GM19372 (cell line): ENCODE data around the gene PUM2.
"Not testable (repeated sequence)": the region's sequence is repeated elsewhere in the genome, so short reads cannot be mapped to it uniquely, and the experiment has no call there.

Experiments used
- ATAC-seq: cut with Tn5 transposase; IDR thresholded peaks from one replicate; pipeline ENCODE4 v1.9.1; 2021; ENCODE audit warnings: mild to moderate bottlenecking, low read depth, moderate library complexity; ENCODE audit not compliant: unreplicated experiment

PUM2 gene

DNA sequence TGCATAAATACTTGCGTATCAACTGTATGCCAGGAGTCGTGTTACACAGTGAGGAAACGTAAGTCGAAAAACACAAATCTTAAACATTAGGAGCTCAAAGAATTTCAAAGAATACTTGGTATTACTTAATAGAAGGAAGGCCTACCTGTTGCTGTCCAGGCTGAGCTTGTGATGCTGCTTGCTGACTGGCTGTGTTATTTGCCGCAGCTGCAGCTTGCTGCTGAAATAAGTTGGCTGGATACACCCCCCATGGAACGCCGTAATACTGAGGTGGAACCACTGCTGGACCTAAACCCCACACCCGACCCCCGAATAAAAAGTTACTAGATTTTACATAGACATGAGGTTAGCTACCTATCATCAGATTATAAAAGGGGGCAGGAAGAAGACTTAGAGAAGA, 56.4 kb downstream of the PUM2 start:
- ATAC-seq: no peak

DNA sequence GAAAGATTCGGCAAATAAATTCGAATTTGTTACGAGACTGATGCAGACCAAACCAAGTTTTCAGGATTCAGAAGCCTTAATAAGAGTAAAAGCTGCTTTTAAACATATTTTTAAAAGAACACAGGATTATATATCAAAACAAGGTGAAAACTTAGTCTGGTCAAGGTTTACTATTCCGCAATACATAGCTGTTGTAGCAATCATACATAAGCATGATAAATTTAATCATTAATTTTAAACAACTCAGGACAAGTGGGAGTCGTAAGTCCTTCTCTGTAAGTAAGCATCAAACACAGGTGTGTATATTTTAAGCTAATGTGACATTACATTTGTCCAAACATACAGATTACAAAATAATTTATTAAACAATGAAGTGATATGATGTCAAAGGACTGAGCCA, 57.7 kb downstream of the PUM2 start:
- no peak for ATAC-seq

DNA sequence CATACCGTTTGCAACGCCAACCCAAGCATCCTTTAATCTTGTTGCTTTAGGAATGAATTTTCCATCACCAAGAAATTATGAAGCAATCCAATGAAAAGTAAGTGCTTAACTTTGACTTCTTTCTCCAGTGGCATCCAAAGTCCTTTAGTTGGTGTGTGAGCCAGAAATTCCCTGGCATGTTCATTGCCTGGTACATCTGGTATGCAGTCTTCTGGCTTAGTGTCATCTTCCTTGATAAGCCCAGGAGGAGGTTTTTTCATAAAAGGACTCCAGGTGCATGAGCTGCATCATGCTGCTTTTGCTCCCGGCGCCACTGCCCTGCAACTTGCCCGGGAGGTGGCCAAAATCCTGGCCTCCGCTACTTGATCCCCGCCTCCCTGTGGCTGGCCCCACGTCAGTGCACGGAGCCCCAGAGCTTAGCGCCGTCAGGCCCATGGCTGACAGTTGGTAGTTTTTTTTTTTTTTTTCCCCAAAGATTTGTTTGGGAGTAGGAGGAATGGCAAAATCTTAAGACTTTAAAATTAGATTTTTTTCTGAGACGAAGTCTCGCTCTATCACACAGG, 58.7 kb downstream of the PUM2 start:
- ATAC-seq: no peak

DNA sequence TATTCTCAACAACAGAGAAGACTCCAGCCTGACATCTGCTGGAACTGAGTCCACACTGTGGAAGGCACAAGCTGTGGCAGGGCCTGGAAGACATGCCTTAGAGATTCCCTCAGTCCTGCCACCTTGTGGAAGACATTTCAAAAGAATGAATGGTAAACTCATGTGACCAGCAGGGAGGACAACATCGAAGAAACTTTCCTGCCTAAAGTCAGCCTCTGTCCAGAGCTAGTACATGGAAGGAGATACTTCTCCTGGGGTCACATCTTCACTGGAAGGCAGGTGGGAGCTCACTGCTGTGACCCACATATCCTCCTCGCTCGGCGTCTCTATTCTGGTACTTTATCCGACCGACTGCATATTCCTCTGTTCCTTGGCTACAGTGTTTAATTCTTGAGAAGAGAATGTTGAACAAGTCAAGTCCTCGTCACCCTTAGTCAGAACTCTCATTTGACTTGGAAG, 59.5 kb downstream of the PUM2 start:
- peak; percentile 46 for ATAC-seq

DNA sequence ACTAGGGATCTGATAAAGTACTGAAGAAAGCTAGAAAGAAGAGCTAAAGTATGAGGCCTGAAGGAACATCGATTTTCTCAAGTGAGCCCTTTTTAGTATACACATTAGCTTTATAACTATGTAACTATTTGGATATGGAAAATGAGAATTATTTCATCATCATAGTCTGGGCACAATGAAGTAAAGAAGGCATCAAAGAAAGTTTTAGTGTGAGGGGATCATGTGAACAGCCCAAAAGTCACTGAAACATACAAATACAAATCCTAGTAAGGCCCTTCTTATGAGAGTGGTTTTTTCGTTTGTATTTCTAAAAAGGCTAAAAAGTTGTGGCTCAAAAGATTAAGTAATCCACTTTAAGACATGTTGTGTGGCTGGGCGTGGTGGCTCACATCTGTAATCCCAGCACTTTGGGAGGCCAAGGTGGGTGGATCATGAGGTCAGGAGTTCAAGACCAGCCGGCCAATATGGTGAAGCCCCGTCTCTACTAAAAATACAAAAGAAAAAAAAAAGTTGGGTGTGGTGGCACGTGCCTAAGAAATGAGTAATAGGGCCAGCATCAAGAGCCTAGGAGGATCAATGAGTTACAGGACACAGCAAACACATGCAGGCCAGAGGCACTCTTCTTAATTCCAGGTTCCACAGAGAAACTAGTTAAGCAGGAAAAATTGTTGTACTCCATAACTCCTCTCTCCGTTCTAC, 61.9 kb downstream of the PUM2 start:
- ATAC-seq: no peak

DNA sequence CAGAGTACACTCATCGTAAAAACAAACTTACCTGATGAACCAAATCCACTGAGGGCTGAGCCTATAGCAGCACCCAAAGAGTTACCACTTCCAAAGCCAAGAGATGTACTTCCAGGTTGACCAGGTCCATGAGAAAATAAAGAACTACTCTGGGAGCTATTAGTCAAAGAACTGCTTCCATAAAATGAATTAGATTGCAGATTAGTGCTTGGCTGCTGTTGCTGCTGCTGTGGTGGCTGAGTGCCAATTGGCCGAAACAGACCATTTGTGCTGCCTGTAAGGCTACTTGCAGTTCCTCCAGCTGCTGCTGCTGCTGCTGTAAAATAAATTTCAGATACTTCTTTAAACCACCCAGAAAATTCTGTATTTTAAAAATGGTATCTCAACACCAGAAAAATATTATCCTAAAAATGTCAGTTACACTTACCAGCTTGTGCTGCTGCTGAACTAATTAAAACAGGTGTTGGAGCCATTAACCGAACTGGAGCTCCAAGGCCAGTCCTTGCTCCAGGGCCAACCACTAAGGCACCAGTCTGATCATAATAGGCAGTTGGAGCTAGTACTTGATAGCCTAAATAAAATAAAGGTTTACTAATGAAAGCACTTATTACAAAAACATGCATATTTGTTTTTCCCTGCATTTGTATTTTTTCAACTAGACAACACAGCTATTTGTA, 67.6 kb downstream of the PUM2 start:
- ATAC-seq: no peak

DNA sequence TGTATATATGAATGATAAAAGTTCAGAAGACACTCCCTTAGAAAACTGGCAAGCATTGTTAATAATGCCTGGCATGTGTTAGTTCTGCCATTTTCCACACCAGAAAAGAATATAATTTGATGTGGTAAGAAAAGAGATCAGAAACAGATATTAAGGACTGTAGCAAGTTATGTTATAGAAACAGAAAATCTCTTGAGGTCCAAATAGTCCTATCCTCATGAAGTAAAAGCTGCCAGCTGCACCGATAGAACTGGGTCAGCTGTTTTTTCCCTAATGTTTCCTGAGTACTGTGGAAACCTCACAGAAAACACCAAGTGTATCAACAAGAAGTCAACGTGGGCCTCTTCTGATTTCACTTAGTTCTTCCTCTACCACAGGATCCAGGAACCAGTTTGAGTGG, 68.8 kb downstream of the PUM2 start:
- ATAC-seq: no peak

DNA sequence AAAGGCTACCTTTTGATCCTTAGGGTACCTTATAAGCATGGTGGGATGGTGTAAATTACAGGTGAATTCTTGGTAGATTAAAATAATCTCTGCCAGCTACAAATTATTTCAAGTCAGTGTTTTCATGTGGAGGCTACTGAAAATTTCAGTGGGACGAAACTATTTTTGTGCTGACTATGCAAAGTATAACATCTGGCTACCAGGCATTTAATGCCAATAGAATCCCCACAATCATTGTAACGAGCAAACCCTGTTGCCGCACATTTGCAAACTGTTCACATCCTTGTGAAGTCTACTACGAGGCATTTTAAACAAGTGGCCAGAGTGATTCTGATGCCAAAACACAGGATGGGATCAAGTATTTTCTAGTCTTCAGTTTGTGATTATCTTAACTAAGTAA, 77.6 kb downstream of the PUM2 start:
- no peak for ATAC-seq

DNA sequence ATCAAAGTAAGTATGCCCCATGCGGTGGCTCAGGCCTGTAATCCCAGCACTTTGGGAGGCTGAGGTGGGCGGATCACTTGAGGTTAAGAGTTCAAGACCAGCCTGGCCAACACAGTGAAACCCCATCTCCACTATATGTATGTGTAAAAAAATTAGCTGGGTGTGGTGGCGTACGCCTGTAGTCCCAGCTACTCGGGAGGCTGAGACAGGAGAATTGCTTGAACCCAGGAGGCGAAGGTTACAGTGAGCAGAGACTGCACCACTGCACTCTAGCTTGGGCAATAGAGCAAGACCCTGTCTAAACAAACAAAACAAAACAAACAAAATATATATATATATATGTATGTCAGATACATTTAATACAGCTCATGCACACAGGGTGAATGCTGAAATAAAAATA, 82.3 kb downstream of the PUM2 start:
- ATAC-seq: not testable (repeated sequence)

DNA sequence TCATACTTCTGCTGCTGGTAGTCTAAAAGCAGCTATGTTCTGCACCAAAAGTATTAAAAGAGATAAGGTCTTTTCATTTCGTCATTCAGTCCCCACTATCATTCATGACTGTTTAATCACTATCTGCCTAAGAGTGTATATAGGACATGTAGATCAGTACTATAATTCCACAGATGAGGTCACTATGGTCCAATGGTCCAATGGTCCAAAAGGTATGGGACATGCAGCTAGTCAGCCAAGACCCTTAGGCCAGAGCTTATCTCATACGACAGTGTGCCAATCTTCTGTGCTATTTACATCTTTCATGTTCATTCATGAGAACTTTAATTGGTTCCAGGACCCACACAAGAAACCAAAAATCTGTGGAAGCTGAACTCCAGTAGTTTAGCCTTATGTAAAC, 83.1 kb downstream of the PUM2 start:
- ATAC-seq: no peak

DNA sequence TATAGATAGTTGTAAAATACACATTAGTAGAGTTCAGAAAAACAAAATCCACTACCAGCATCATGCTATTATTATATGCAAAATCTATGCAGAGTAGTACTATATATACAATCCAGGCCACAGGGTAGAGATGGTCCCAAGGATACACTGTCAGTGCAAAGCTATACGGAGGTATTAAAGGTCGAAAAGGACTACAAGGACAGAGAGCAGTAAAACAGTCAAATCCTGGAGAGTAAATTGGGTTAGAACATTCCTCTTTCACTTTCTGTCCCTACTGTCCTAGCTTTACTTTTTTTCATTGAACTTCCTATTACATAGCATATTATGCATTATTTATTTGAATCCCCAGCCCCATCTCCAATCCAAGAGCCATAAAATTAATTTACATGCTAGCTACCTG, 86.0 kb downstream of the PUM2 start:
- ATAC-seq: no peak

DNA sequence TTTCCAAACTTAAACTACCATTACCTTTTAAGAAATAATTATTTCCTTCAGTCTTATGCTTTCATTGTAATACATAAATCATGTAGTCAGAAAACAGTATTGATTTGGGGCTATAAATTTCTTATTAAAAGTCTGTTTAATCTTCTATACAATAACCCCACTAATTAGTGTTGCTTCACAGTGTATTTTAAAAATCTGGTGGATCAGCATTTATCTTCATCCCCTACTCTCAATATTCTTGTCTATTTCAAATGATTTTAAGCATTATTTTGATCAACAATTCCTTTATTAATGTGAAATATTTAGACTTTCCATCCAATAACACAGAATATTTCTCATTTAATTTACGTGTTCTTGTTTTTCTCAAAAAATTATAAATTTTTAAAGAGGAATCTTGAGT, 93.2 kb downstream of the PUM2 start:
- ATAC-seq: no peak

DNA sequence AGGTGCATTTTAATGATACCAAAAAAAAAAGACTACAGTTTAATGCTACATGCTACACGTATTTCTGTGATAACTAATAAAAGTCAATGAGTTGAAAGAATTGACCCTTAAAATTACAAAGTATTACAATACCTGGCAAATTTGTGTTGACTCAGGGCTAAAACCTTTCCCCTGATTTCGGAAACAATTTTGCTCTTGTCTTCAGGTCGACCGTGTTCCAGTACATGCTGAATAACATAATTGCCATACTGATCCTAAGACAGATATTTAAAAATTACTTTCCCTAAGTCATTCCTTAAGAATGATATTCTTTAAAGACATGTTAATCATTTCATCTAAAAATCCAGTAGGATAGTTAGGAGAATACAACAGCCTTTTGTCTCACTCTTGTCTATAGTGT, 95.9 kb downstream of the PUM2 start:
- no peak for ATAC-seq

DNA sequence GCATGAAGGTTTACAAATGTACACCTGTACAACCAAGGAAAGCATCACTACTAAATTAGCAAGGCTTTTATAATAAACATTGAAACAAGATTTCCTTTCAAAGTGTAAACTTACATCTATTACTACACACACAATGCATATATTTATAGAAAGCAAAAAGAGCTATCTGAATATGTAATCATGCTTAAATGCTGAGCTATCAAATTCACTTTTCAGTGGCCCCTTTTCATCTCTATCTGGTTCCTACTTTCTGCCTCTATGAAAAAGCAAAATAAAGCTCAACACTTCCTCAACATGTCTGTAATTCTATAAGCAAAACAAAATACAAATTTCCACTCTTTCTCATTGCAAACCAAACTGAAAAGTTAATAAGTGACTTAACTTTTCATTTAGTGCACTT, 100.2 kb downstream of the PUM2 start:
- ATAC-seq: no peak

DNA sequence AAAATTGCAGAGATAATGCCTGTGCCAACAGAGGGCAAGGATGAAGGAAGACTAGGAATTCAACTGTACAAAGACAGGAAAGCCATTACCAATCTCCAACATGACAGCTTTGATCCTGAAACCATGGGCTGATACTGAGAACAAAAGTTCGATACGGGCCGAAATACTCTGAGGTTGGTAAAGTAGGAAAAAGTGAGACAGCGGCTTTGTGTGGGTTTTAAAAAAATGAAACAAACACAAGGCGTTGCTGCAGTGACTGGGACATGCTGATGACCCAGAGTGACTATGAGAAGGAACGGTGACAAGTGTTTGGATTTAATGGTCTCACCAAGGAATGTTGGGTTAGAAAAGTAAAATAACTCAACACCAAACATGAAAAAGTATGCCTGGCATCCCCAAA, 101.5 kb downstream of the PUM2 start:
- ATAC-seq: no peak

DNA sequence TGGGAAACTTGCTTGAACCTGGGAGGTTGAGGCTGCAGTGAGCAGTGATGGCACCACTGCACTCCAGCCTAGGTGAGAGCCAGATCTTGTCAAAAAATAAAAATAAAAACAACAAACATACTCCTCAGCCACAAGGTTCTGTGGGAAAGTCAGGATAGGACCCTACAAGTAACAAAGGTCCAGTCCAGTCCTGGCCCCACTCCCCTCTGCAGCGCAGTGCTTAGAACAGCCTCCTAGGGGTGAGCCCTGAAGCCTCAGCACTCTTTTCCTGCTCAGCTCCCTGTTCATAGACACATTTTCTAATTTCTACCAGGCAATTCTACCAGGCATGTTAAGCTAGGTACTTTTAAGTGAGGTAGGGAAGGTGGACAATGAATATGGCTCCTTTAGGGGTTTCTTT, 103.6 kb downstream of the PUM2 start:
- ATAC-seq: no peak

DNA sequence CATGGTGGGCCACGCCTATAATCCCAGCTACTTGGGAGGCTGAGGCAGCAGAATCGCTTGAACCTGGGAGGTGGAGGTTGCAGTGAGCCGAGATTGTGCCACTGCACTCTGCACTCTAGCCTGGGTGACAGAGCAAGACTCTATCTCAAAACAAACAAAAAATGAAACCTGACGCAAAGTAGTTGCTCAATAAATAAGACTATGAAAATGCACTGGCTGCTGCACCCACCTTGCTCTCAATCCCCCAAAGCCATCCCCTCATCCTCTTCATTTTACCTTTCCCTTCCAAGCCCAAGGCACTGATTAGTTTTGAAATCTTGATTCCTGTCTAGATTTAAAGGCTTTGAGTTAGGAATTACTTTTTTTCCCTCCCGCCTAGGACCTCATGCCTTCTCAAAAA, 107.0 kb downstream of the PUM2 start:
- not testable (repeated sequence) for ATAC-seq

DNA sequence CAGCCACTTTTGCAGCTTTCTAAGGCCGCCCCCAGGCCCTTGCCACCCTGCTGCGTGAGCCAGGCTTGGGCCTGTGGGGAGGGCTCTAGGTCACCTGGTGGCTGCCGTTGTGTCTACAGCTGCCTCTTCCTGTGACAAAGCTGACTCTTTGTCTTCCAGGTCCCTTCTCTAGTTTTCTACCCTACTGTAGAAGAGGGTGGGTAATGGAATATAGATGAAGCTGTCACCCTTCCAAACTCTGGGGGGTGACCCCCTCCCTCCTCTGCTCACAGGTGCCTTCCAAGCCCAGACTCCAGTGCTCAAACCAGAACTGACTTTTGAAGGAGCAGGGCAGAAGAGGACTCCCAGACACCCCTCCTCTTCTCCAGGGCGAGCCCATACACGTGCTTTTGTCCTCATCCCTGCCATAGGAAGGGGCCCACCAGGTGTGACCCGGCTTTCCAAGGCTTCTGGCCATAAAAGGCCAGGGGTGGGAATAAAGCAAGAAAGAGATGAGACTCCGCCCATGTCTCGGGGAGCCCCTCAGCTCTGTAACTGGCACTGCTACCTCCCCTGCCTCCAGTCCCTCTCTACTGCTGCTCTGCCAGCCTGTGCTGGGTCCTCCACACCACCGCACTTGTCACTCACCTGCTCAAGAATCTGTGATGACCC, 107.8 kb downstream of the PUM2 start:
- no peak for ATAC-seq

DNA sequence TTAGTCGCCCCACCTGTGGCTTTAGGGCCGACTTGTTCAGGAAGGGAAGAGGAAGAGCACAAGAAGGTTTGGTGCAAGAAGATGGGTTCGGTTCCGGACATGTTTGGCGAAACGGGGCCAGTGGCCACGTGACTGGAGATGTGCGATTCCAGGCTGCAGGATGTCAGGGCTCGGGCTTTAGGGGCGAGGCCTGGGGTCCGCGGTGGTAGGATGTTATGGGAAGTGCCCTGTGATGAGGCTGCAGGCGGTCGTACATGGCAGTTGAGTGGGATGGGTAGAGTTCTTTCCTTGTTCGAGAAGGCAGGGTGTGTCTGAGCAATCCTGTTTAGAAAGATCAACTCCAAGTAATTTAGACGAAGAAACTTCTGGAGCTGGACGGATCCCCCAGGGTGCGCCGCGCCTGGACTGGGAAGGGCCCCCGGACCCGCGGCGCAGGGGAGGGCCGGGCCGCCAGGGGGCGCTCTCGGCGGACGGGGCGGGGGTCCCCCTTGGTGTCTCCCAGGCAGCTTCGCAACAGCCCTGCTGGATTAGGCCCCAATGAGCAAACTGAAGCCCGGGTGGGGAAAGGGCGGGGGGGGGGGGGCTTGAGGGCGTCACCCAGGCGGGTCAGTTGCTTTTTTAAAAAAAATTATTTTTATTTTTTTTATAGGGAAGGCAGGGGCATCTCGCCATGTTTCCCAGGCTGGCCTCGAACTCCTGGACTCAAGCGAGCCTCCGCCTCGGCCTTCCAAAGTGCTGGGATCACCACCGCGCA, 108.5 kb downstream of the PUM2 start:
- peak; percentile 56 for ATAC-seq

DNA sequence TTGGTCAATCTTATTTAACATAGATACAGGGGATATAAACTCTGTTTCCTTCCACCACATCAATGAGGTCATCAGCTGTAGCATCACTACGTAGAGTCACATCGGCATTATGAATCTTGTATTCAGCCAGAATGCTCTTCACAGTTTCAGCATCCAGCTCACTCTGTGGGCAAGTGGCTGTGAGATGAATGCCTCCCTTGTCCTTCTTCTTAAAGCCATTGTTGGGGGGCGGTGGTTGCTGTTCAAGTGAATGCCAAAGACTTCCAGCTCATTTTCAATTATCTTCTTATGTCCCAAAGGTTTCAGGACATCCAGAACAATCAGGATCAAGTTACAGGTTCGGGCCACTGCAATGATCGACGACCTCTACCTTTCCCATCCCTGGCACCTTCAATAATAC, 110.4 kb downstream of the PUM2 start:
- not testable (repeated sequence) for ATAC-seq

DNA sequence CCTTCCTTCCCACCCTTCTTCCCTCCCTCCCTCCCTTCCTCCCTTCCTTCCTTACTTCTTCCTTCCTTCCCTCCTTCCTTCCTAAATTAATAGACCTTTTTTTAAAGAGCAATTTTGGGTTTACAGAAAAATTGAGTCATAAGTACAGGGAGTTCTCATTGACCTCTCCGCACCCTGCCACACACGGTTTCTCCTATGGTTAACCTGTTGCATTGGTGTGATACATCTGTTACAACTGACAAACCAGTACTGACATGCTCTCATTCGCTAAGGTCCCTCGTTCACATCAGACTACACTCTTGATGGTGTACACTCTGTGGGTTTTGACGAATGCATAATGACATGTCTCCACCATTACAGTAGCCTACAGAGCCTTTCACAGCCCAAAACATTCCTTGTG, 114.1 kb downstream of the PUM2 start:
- no peak for ATAC-seq
